ENCODE measurements around the gene ESRRA.

- TF ChIP-seq TAF1 (IDR thresholded peaks at IDR 0.05; ENCODE audit: low read depth, low read length) (no peak), POLR2AphosphoS5 (IDR thresholded peaks at IDR 0.05; ENCODE audit: low read depth, low read length) (no peak), POLR2A (IDR thresholded peaks at IDR 0.05; ENCODE audit: low read depth, low read length) (no peak)
Observed at GRCh38 chr11:64256300-64256699, 49.0 kb upstream of the ESRRA start.
